ENCODE data around the gene TUBB1. TPM values are rescaled to one million over a fixed set of nuclear protein-coding genes. Genes with fewer than 3 reads are reported as not detected.
A peak's percentile ranks its signal among the peaks of the same experiment; 100 is the strongest.

The TUBB1 gene
- total and polyA plus RNA-seq, 2 of the 4 experiments (the other 2 are of a cell fraction), result not detected

DNA sequence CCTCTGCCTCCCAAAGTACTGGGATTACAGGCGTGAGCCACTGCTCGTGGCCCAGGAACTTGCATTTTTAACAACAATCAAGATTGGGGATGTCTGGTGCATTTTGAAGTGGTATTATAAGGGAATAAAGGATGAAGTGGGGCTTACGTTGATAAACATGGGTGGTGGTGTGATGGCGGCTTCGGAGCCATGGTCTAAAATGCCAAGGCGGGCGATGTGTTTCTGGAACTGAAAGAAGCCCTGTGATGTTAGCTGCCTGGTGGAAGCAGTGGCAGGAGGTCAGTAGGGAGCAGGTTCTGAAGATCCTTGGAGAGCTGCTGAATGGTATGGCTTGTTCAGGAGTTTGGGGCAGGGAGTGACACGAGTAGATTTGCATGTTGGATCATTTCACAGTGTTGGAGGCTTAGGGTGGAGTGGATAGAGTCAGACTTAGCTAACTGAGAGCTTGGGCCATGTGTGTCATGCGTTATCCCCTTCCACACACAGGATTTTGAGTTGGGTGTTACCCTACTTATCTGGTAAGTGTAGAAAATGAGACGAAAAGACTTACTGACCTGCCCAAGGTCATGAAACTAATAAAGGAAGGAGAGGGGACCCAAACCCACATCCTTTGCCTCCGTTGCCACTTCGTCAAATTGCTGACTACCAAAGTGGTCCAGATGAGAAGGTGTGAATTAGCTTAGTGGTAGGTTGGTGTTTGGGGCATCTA is 36.7 kb upstream of the TUBB1 start:
- H3K4me3 ChIP-seq (ENCODE audit: insufficient read depth, low read depth, low read length), result no peak overlapping the region
- H2AK9ac ChIP-seq (replicated peaks; ENCODE audit: low read depth, low read length, poor library complexity), result peak overlapping the region; percentile 79
- H2BK120ac ChIP-seq (ENCODE audit: low read depth, low read length), result no peak overlapping the region
- dilution Hi-C loops (cut with HindIII; ENCODE audit: low sequenced_read_pairs, unreplicated experiment), result no loop called here
- TF ChIP-seq RAD21 (IDR thresholded peaks at IDR 0.05; ENCODE audit: low read length) (no peak), MXI1 (IDR thresholded peaks at IDR 0.05; ENCODE audit: borderline replicate concordance, low read depth, low read length) (no peak), RCOR1 (IDR thresholded peaks at IDR 0.05; ENCODE audit: insufficient replicate concordance, low read length) (no peak), RFX5 (IDR thresholded peaks at IDR 0.05; ENCODE audit: low read depth, low read length) (no peak), NFE2L2 (IDR thresholded peaks at IDR 0.05; ENCODE audit: low read depth, low read length) (no peak), FOS (IDR thresholded peaks at IDR 0.05; ENCODE audit: low read depth, low read length) (no peak), MAZ (IDR thresholded peaks at IDR 0.05; ENCODE audit: borderline replicate concordance, low read depth, low read length) (no peak), MAFK (IDR thresholded peaks at IDR 0.05; ENCODE audit: low read depth, low read length) (no peak), CHD1 (IDR thresholded peaks at IDR 0.05; ENCODE audit: low read depth, low read length) (no peak), CEBPB (IDR thresholded peaks at IDR 0.05; ENCODE audit: low read depth, low read length) (no peak), BHLHE40 (IDR thresholded peaks at IDR 0.05; ENCODE audit: low read depth, low read length) (no peak), SMC3 (IDR thresholded peaks at IDR 0.05; ENCODE audit: low read depth, low read length) (no peak)
- no peak overlapping the region; the same call in 1 of the 2 replicates for H2AK5ac ChIP-seq (ENCODE audit: low read depth, low read length)
- H4K20me1 ChIP-seq (ENCODE audit: insufficient read depth, low read length), result peaks cover 19% of the 10 kb centered on the region
- no peak overlapping the region for H4K5ac ChIP-seq (ENCODE audit: low read depth, low read length)
- ChIA-PET POLR2A (ENCODE audit: unreplicated experiment) (interaction anchor here (0.6 kb wide), 1 partner anchor 11 kb away, joined by 3 read pairs; no protein-coding TSS in a partner anchor), CTCF (interaction anchor here (0.6 to 1.3 kb wide), 2 partner anchors 9 to 11 kb away, joined by 3 to 4 read pairs; no protein-coding TSS in a partner anchor)
- 100% methylated on average over 6 of the region's 12 CpGs; no CpG with 5 or more reads in 1 of the 2 experiments for WGBS, 2 experiments (ENCODE audit: extremely low coverage in 2 of 2, insufficient read length in 1 of 2)
- H3K23ac ChIP-seq (ENCODE audit: low read depth, low read length), result peak overlapping the region; percentile 86; the same call in 1 of the 2 replicates
- H3K4ac ChIP-seq (ENCODE audit: low read depth, low read length), result no peak overlapping the region; the same call in 1 of the 2 replicates
- no peak overlapping the region for H2BK20ac ChIP-seq (ENCODE audit: low read depth, low read length)
- peaks cover 3% of the 10 kb centered on the region for H3K27me3 ChIP-seq (ENCODE audit: control insufficient read depth, insufficient read depth, low read length)
- no peak overlapping the region for H3K56ac ChIP-seq (ENCODE audit: extremely low read depth, insufficient read depth, low read length)
- no peak overlapping the region for H2BK15ac ChIP-seq (ENCODE audit: low read depth, low read length)
- H3K14ac ChIP-seq (replicated peaks; ENCODE audit: low read depth, low read length), result peak overlapping the region; percentile 35; the same call in 1 of the 2 replicates
- H3K27ac ChIP-seq (ENCODE audit: insufficient read depth, low read length), result no peak overlapping the region
- ATAC-seq (ENCODE audit: low read depth), result no peak
- H3K79me1 ChIP-seq (ENCODE audit: low read depth in 1 of 2, low read length in 2 of 2), result peaks cover 24 to 54% of the 10 kb centered on the region in 2 experiments
- peaks cover 3% of the 10 kb centered on the region; the same call in 1 of the 2 replicates for H3K4me1 ChIP-seq (ENCODE audit: control insufficient read depth, insufficient read depth, low read length)
- DNase-seq, result no peak
- H3K9ac ChIP-seq (ENCODE audit: low read depth, low read length), result no peak overlapping the region
- peaks cover 7% of the 10 kb centered on the region for H3K36me3 ChIP-seq (ENCODE audit: control insufficient read depth, insufficient read depth, low read length)
- H3K18ac ChIP-seq (ENCODE audit: low read depth, low read length), result no peak overlapping the region
- peak overlapping the region; percentile 49; the same call in 1 of the 2 replicates for H3K4me2 ChIP-seq (ENCODE audit: low read depth, low read length)
- H4K8ac ChIP-seq (ENCODE audit: low read depth in 2 of 2, low read length in 2 of 2), result no peak overlapping the region
- no peak overlapping the region for H2AFZ ChIP-seq (replicated peaks; ENCODE audit: low read length, poor library complexity)
- no peak overlapping the region for H4K91ac ChIP-seq (ENCODE audit: insufficient read depth, low read depth, low read length)
- no peak overlapping the region for H2BK5ac ChIP-seq (ENCODE audit: low read depth, low read length, poor library complexity, severe bottlenecking)
- peaks cover 20% of the 10 kb centered on the region for H3K9me1 ChIP-seq (ENCODE audit: insufficient read depth, low read length)
- BruUV-seq (replicated peaks), result no TSS peak
- in situ Hi-C loops (cut with MboI; ENCODE audit: low sequenced_read_pairs), result loop anchor here (5.0 kb wide), 1 partner anchor 75 kb away; no protein-coding TSS in a partner anchor
- intact Hi-C loops (cut with micrococcal nuclease), result loop anchor here (5.0 kb wide), 1 partner anchor 75 kb away; no protein-coding TSS in a partner anchor
- H3K9me3 ChIP-seq (ENCODE audit: control insufficient read depth, insufficient read depth, low read length), result no peaks in the 10 kb centered on the region

All from IMR-90 (cell line).